Ovary (tissue), 9 donors: ENCODE results near the gene OR4K1. TPM values are rescaled to one million over a fixed set of nuclear protein-coding genes. Genes with fewer than 3 reads are reported as not detected.

Experiments used
- DNase-seq, 5 donors: peaks; one replicate each; pipeline ENCODE4 v3.0.0-alpha.2; 2019 to 2020
- H3K27ac ChIP-seq, 2 donors: fragments of 200-600 bp; one replicate each; pipeline versions ENCODE4 v1.5.1 to v1.8.0; 2019 to 2022
- H3K27me3 ChIP-seq: fragments of 200-600 bp; one replicate; pipeline ENCODE4 v1.8.0; 2022
- H3K36me3 ChIP-seq: fragments of 200-600 bp; sonication (generic); one replicate; pipeline ENCODE4 v1.5.1; 2019
- H3K4me1 ChIP-seq: one replicate; pipeline ENCODE4 v1.8.1; 2013; ENCODE audit warnings: mild to moderate bottlenecking, moderate library complexity; ENCODE audit not compliant: insufficient read depth
- H3K4me3 ChIP-seq: fragments of 200-600 bp; sonication (generic); one replicate; pipeline ENCODE4 v1.5.1; 2017
- H3K9me3 ChIP-seq, 2 donors: fragments of 200-600 bp in 1 of 2; sonication (generic) in 1 of 2; one replicate each; pipeline versions ENCODE4 v1.5.1 to v1.8.1; 2013 to 2019; ENCODE audit warnings: mild to moderate bottlenecking in 1 of 2, moderate library complexity in 1 of 2
- CTCF ChIP-seq, 3 donors: fragments of 450-650 bp in 2 of 3; fragments of 200-600 bp in 1 of 3; IDR thresholded peaks; one replicate each; pipeline versions ENCODE4 v1.5.1 to v1.8.0; 2016 to 2022; ENCODE audit warnings: antibody characterized with exemption in 3 of 3, mild to moderate bottlenecking in 1 of 3
- EP300 ChIP-seq: sonication (generic); formaldehyde crosslinking; IDR thresholded peaks from one replicate; pipeline ENCODE4 v1.6.1; 2017; ENCODE audit warnings: antibody characterized with exemption
- POLR2A ChIP-seq: fragments of 450-650 bp; IDR thresholded peaks from one replicate; pipeline ENCODE4 v1.6.1; 2017; ENCODE audit warnings: antibody characterized with exemption, mild to moderate bottlenecking, moderate library complexity
- WGBS, 3 donors: extraction: QIAGEN DNeasy Blood & Tissue Kit in 1 of 3; methylation state at CpG; one replicate each; pipeline versions ENCODE4 v1.1.5 to v1.1.7; 2013 to 2017; 5-methylcytosine and 5-hydroxymethylcytosine counted together
- intact Hi-C, 4 donors: fragments of 100-400 bp; cut with DNase I; formaldehyde crosslinking; loops; one replicate each; pipeline versions ENCODE4 v1.11.0 to v1.15.1; 2022 to 2023
- polyA plus RNA-seq, 2 donors: library from polyadenylated mRNA; stranded (reverse); fragments of 200-250 nt in 1 of 2; fragments of 350-450 nt in 1 of 2; fragmentation: Illumina TruSeq in 1 of 2; extraction: RNeasy Lipid Tissue Mini Kit (QIAGEN cat#74804) in 1 of 2; gene quantifications; one replicate each; pipeline ENCODE4 v1.2.3, GENCODE V29; 2013 to 2014
- total RNA-seq, 7 donors: library from RNA; depleted of rRNA in 2 of 7; stranded (reverse); fragments of >200 nt in 2 of 7; fragmentation: NEBNext Ultra II Directional in 3 of 7; extraction: Animal tissue kit (Norgen Biotek cat#: 25700) in 3 of 7; gene quantifications; one replicate each; pipeline versions ENCODE4 v1.1.0 to v1.2.4, GENCODE V29; 2016 to 2023
- donor health status: DM: no; HTN: no; CAD: no; lungs with moderate emphysema.
- donor health status: DM: no; HTN: no; CAD: no.
- donor health status: Bipolar disorder and iron deficiency.
- donor health status: DM: yes; HTN: yes; CAD: no.
- donor health status: DM: no; HTN: no; CAD: no.
- donor health status: DM: yes; HTN: yes; CAD: no.

OR4K1 gene
- total and polyA plus RNA-seq, 9 donors, result not detected

GRCh38 chr14:19906665-19907064 lies 24.1 kb upstream of the OR4K1 start:
- Histone ChIP-seq H3K4me3 (no peak overlapping the region), H3K9me3 (no peaks in the 10 kb centered on the region), H3K27ac (no peak overlapping the region), H3K27me3 (no peaks in the 10 kb centered on the region), H3K4me1 (no peaks in the 10 kb centered on the region), H3K36me3 (no peaks in the 10 kb centered on the region)
- TF ChIP-seq POLR2A (no peak), CTCF (IDR thresholded peaks at IDR 0.05) (no peak), EP300 (no peak)
- DNase-seq, result no peak
- intact Hi-C loops, result no loop called here

GRCh38 chr14:19911114-19911513 lies 19.6 kb upstream of the OR4K1 start:
- Histone ChIP-seq H3K27me3 (no peaks in the 10 kb centered on the region), H3K4me3 (no peak overlapping the region), H3K9me3 (no peaks in the 10 kb centered on the region), H3K4me1 (no peaks in the 10 kb centered on the region), H3K36me3 (no peaks in the 10 kb centered on the region), H3K27ac (no peak overlapping the region)
- 42 to 50% (median 46%) methylated on average over 3 of the region's 3 CpGs for WGBS, 3 donors
- intact Hi-C loops, result no loop called here
- DNase-seq, result no peak
- TF ChIP-seq POLR2A (no peak), EP300 (no peak), CTCF (IDR thresholded peaks at IDR 0.05) (no peak)

- Histone ChIP-seq H3K27me3 (no peaks in the 10 kb centered on the region), H3K4me1 (no peaks in the 10 kb centered on the region), H3K36me3 (no peaks in the 10 kb centered on the region), H3K9me3 (no peaks in the 10 kb centered on the region), H3K4me3 (no peak overlapping the region), H3K27ac (no peak overlapping the region)
- intact Hi-C loops, result no loop called here
- DNase-seq, result no peak
- no peak for TF ChIP-seq POLR2A
- WGBS, 3 donors, result 49 to 69% (median 66%) methylated on average over 3 of the region's 3 CpGs
These were observed 13.5 kb upstream of the OR4K1 start for GRCh38 chr14:19917243-19917642.

- H3K27ac ChIP-seq, result no peak overlapping the region
- 56 to 72% (median 58%) methylated on average over 1 of the region's 1 CpG for WGBS, 3 donors
- H3K4me1 ChIP-seq, result no peaks in the 10 kb centered on the region
- intact Hi-C loops, result no loop called here
- no peaks in the 10 kb centered on the region for H3K9me3 ChIP-seq
- no peak overlapping the region for H3K4me3 ChIP-seq
- H3K36me3 ChIP-seq, result no peaks in the 10 kb centered on the region
- TF ChIP-seq CTCF (IDR thresholded peaks at IDR 0.05), result no peak
- no peak for TF ChIP-seq POLR2A
- no peak for TF ChIP-seq EP300
- no peak for DNase-seq
- H3K27me3 ChIP-seq, result no peaks in the 10 kb centered on the region
These were observed 12.7 kb upstream of the OR4K1 start for GRCh38 chr14:19917955-19918518.

GRCh38 chr14:19918553-19919264 lies 12.0 kb upstream of the OR4K1 start:
- TF ChIP-seq EP300 (no peak), CTCF (IDR thresholded peaks at IDR 0.05) (no peak), POLR2A (no peak)
- intact Hi-C loops, result no loop called here
- no peaks in the 10 kb centered on the region for H3K9me3 ChIP-seq
- no peak overlapping the region for H3K27ac ChIP-seq
- no peak for DNase-seq
- 42 to 52% (median 45%) methylated on average over 4 of the region's 4 CpGs for WGBS, 3 donors
- H3K27me3 ChIP-seq, result no peaks in the 10 kb centered on the region
- no peaks in the 10 kb centered on the region for H3K4me1 ChIP-seq
- no peaks in the 10 kb centered on the region for H3K36me3 ChIP-seq
- H3K4me3 ChIP-seq, result no peak overlapping the region
